H1 (cell line): ENCODE results near the gene PKD1. TPM values are rescaled to one million over a fixed set of nuclear protein-coding genes. Genes with fewer than 3 reads are reported as not detected.
A peak's percentile ranks its signal among the peaks of the same experiment; 100 is the strongest.

ENCODE experiments used
- CREB1 ChIP-seq: IDR thresholded peaks from 2 replicates; pipeline ENCODE4 v1.6.1; 2012; ENCODE audit warnings: inconsistent platforms
- GABPA ChIP-seq: IDR thresholded peaks from 2 replicates; pipeline ENCODE4 v1.6.1; 2011; ENCODE audit warnings: mild to moderate bottlenecking, low read length, moderate library complexity, borderline replicate concordance; ENCODE audit not compliant: insufficient read depth
- POLR2A ChIP-seq, 2 experiments: IDR thresholded peaks; 1 replicate in 1 of 2; 2 replicates in 1 of 2; pipeline ENCODE4 v1.6.1; 2011; ENCODE audit warnings: low read depth in 2 of 2, low read length in 2 of 2, mild to moderate bottlenecking in 2 of 2; ENCODE audit errors: control extremely low read depth in 1 of 2
- POLR2AphosphoS5 ChIP-seq: IDR thresholded peaks from 2 replicates; pipeline ENCODE4 v1.6.1; 2011; ENCODE audit warnings: low read depth, low read length
- SP4 ChIP-seq: IDR thresholded peaks from 2 replicates; pipeline ENCODE4 v1.6.1; 2012; ENCODE audit warnings: low read length, inconsistent platforms
- polyA plus RNA-seq, 7 experiments: library from polyadenylated mRNA; depleted of rRNA in 3 of 7; stranded (reverse) in 5 of 7; unstranded in 2 of 7; fragments of >200 nt in 5 of 7; fragments of 200-250 nt in 2 of 7; gene quantifications; 1 replicate in 5 of 7; 2 replicates in 1 of 7; 4 replicates in 1 of 7; pipeline versions ENCODE4 v1.2.1 to v1.2.3, GENCODE V29; 2011 to 2013; ENCODE audit warnings: missing spikeins in 2 of 7, mixed read lengths in 2 of 7
- total RNA-seq: library from RNA; stranded (reverse); fragmentation: NEBNext Ultra II Directional; extraction: Animal tissue kit (Norgen Biotek cat#: 25700); gene quantifications from 2 replicates; pipeline ENCODE4 v1.2.1, GENCODE V29; 2021
- TF ChIP-seq, protein P1 (sequence below): IDR thresholded peaks from 2 replicates; pipeline ENCODE4 v1.6.1; 2012; ENCODE audit warnings: inconsistent platforms
- TF ChIP-seq, protein P2 (sequence below): IDR thresholded peaks from 2 replicates; pipeline ENCODE4 v1.6.1; 2012; ENCODE audit warnings: inconsistent platforms

Gene PKD1
- total and polyA plus RNA-seq, 2 of the 8 experiments (the other 6 are each of a cell fraction or from before 2014, with no cell fraction given): 40.6 to 52.7 TPM

- TF ChIP-seq, protein P1, sequence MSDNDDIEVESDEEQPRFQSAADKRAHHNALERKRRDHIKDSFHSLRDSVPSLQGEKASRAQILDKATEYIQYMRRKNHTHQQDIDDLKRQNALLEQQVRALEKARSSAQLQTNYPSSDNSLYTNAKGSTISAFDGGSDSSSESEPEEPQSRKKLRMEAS: peak; percentile 92
- peak; percentile 80 for TF ChIP-seq GABPA
- TF ChIP-seq POLR2A (IDR thresholded peaks at IDR 0.05; ENCODE audit: control extremely low read depth in 1 of 2, low read depth in 2 of 2, low read length in 2 of 2): peak in 1 of 2 experiments; percentile 58; a peak in 1 of 3 replicates
- TF ChIP-seq SP4: peak; percentile 94
- peak; percentile 75 for TF ChIP-seq POLR2AphosphoS5
- TF ChIP-seq, protein P2, sequence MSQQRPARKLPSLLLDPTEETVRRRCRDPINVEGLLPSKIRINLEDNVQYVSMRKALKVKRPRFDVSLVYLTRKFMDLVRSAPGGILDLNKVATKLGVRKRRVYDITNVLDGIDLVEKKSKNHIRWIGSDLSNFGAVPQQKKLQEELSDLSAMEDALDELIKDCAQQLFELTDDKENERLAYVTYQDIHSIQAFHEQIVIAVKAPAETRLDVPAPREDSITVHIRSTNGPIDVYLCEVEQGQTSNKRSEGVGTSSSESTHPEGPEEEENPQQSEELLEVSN: peak; percentile 92
- peak; percentile 57; the same call in 1 of the 2 replicates for TF ChIP-seq CREB1
- TF ChIP-seq, all 59 proteins: peak for 12
These were observed 42.8 kb upstream of the PKD1 start (continued) for GRCh38 chr16:2178321-2179106.
